Ishikawa (cell line): ENCODE measurements around the gene PAM16.
A peak's percentile ranks its signal among the peaks of the same experiment; 100 is the strongest.

Experiments
- CEBPB ChIP-seq: IDR thresholded peaks from 2 replicates; pipeline ENCODE4 v1.6.1; 2012
- CREB1 ChIP-seq: IDR thresholded peaks from 2 replicates; pipeline ENCODE4 v1.6.1; 2012; ENCODE audit warnings: low read depth
- EGR1 ChIP-seq: IDR thresholded peaks from 2 replicates; pipeline ENCODE4 v1.6.1; 2012
- EP300 ChIP-seq: IDR thresholded peaks from 2 replicates; pipeline ENCODE4 v1.6.1; 2012; ENCODE audit warnings: borderline replicate concordance
- FOXM1 ChIP-seq: IDR thresholded peaks from 2 replicates; pipeline ENCODE4 v1.6.1; 2012; ENCODE audit warnings: low read depth, borderline replicate concordance
- MAX ChIP-seq: IDR thresholded peaks from 2 replicates; pipeline ENCODE4 v1.6.1; 2012
- NFIC ChIP-seq: IDR thresholded peaks from 2 replicates; pipeline ENCODE4 v1.6.1; 2012
- RAD21 ChIP-seq: IDR thresholded peaks from 2 replicates; pipeline ENCODE4 v1.6.1; 2012; ENCODE audit warnings: low read depth
- TAF1 ChIP-seq: IDR thresholded peaks from 2 replicates; pipeline ENCODE4 v1.6.1; 2012; ENCODE audit warnings: low read depth, mild to moderate bottlenecking
- TCF12 ChIP-seq: IDR thresholded peaks from 2 replicates; pipeline ENCODE4 v1.6.1; 2012; ENCODE audit warnings: low read depth
- TEAD4 ChIP-seq: IDR thresholded peaks from 2 replicates; pipeline ENCODE4 v1.6.1; 2012
- YY1 ChIP-seq: IDR thresholded peaks from 2 replicates; pipeline ENCODE4 v1.6.1; 2012; ENCODE audit warnings: low read depth
- ZBTB7A ChIP-seq: IDR thresholded peaks from 2 replicates; pipeline ENCODE4 v1.6.1; 2012; ENCODE audit warnings: low read depth
- TF ChIP-seq, protein P1 (sequence below): IDR thresholded peaks from 2 replicates; pipeline ENCODE4 v1.6.1; 2012
- TF ChIP-seq, protein P2 (sequence below): IDR thresholded peaks from 2 replicates; pipeline ENCODE4 v1.6.1; 2012; ENCODE audit warnings: low read depth, mild to moderate bottlenecking

PAM16 gene

GRCh38 chr16:4306470-4307214 lies 44.5 kb downstream of the PAM16 start:
- TF ChIP-seq, protein P1, sequence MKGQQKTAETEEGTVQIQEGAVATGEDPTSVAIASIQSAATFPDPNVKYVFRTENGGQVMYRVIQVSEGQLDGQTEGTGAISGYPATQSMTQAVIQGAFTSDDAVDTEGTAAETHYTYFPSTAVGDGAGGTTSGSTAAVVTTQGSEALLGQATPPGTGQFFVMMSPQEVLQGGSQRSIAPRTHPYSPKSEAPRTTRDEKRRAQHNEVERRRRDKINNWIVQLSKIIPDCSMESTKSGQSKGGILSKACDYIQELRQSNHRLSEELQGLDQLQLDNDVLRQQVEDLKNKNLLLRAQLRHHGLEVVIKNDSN, result no peak
- TF ChIP-seq TCF12, result no peak
- TF ChIP-seq CREB1, result no peak
- TF ChIP-seq FOXM1, result no peak
- TF ChIP-seq NFIC, result no peak
- no peak for TF ChIP-seq TAF1
- no peak for TF ChIP-seq EP300
- no peak for TF ChIP-seq ZBTB7A
- no peak for TF ChIP-seq CEBPB

- TF ChIP-seq, protein P2, sequence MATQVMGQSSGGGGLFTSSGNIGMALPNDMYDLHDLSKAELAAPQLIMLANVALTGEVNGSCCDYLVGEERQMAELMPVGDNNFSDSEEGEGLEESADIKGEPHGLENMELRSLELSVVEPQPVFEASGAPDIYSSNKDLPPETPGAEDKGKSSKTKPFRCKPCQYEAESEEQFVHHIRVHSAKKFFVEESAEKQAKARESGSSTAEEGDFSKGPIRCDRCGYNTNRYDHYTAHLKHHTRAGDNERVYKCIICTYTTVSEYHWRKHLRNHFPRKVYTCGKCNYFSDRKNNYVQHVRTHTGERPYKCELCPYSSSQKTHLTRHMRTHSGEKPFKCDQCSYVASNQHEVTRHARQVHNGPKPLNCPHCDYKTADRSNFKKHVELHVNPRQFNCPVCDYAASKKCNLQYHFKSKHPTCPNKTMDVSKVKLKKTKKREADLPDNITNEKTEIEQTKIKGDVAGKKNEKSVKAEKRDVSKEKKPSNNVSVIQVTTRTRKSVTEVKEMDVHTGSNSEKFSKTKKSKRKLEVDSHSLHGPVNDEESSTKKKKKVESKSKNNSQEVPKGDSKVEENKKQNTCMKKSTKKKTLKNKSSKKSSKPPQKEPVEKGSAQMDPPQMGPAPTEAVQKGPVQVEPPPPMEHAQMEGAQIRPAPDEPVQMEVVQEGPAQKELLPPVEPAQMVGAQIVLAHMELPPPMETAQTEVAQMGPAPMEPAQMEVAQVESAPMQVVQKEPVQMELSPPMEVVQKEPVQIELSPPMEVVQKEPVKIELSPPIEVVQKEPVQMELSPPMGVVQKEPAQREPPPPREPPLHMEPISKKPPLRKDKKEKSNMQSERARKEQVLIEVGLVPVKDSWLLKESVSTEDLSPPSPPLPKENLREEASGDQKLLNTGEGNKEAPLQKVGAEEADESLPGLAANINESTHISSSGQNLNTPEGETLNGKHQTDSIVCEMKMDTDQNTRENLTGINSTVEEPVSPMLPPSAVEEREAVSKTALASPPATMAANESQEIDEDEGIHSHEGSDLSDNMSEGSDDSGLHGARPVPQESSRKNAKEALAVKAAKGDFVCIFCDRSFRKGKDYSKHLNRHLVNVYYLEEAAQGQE, result no peak
- TF ChIP-seq MAX, result no peak
- TF ChIP-seq TAF1, result no peak
Observed at GRCh38 chr16:4303973-4304372, 47.1 kb downstream of the PAM16 start.

GRCh38 chr16:4301968-4302367 lies 49.2 kb downstream of the PAM16 start:
- TF ChIP-seq, protein P1, result no peak
- TF ChIP-seq TCF12 (no peak), YY1 (no peak), FOXM1 (no peak), ZBTB7A (no peak), NFIC (no peak), TAF1 (no peak), CEBPB (no peak)
- TF ChIP-seq, protein P2, result no peak

DNA sequence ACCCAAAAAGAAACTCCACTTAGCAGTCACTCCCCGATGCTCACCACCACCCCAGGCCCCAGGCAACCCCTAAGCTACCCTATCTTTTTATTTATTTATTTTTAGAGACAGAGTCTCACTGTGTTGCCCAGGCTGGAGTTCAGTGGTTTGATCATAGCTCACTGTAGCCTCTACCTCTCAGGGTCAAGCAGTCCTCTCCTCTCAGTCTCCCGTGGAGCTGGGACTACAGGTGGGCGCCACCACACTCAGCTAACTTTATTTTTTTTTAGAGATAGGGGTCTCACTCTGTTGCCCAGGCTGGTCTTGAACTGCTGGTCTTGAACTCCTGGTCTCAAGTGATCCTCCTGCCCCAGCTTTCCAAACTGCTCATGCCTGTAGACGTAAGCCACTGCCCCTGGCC lies 49.9 kb downstream of the PAM16 start:
- no peak for TF ChIP-seq FOXM1
- TF ChIP-seq TEAD4, result no peak
- no peak for TF ChIP-seq CEBPB
- no peak for TF ChIP-seq TCF12
- no peak for TF ChIP-seq ZBTB7A
- TF ChIP-seq EP300, result no peak
- TF ChIP-seq, protein P2, result no peak
- no peak for TF ChIP-seq YY1

DNA sequence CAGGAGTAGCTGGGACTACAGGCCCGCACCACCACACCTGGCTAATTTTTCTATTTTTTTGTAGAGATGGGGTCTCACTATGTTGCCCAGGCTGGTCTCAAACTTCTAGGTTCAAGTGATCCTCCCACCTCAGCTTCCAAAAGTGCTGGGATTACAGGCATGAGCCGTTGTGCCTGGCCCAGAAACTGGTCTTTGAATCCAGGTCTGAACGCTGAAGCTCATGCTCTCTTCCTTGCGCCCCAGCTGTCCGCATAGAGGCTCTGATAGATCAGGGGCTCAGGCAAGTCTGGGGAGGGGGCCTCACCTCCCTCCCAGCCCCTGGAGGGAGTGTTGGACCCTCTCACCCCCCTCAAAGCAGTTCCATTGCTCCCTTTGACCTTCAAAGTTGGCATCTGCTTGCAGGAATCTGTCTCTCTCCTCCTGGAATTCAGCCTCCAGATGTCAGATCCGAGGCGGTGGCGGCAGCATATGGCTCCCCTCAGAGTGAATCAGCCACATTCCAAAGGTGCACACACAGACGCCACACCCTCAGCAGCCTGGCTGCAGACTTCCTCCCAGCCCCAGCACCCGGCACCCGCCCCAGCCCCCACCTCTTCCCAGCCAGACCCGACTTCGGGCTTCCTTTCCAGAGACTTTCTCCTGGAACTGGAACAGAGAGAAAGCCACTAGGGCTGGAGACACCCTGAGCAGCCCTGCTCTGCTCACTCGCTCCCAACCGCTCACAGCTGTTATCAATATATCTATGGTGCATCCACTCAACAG lies 52.2 kb downstream of the PAM16 start:
- TF ChIP-seq YY1 (peak; percentile 76), TAF1 (0 out of 2 replicates have a peak, but pooled peaks have one; percentile 26), ZBTB7A (peak; percentile 32; the same call in 1 of the 2 replicates), EGR1 (0 out of 2 replicates have a peak, but pooled peaks have one; percentile 30), TEAD4 (peak; percentile 95), CREB1 (no peak), TCF12 (peak; percentile 84; the same call in 1 of the 2 replicates), RAD21 (peak; percentile 2; the same call in 1 of the 2 replicates), NFIC (peak; percentile 68), FOXM1 (no peak), EP300 (peak; percentile 63; the same call in 1 of the 2 replicates), CEBPB (no peak), MAX (peak; percentile 73)
- TF ChIP-seq, protein P2, result no peak
- TF ChIP-seq, protein P1, result no peak
